AG09309 (cell line): ENCODE results near the gene TNIP1.

Experiments used
- DNase-seq: peaks from one replicate; pipeline ENCODE4 v3.0.0-alpha.2; 2010; ENCODE audit warnings: low read depth
- H3K4me3 ChIP-seq: 2 replicates; pipeline ENCODE4 v1.5.1; 2011; ENCODE audit warnings: mild to moderate bottlenecking, low read depth, low read length, moderate library complexity; ENCODE audit not compliant: control insufficient read depth
- TF ChIP-seq, protein P1 (sequence below): IDR thresholded peaks from 2 replicates; pipeline ENCODE4 v1.5.1; 2011; ENCODE audit warnings: mild to moderate bottlenecking, low read depth, low read length, inconsistent platforms; ENCODE audit not compliant: insufficient read depth, control insufficient read depth; ENCODE audit errors: missing control alignments

The TNIP1 gene

DNA sequence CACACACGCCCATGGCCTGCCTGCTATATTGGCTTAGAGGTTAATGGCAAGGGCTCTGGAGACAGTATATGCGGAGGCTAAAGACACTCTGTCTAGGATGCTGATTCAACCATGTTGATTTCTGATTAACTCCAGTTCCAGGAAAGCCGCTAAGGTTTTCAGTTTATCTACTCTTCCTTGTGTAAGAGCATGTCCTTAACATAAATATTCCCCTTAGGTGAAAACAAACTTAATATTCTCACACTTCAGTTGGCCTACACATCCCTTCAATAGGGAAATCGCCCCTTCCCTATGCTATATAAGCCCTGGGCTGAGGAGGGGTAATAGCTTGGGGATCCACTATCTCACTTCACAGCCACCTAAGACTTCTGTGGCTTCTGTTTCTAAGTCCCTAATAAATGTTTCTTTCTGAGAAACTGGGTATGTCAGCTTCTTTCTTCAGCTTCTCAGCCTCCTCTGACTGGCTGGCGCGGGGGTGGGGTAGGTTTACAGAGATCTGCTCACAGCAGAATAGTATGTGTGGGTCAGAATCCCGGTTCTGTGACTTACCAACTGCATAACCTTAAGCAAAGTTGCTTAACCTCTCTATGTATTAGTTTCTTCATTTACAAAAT lies 64.8 kb downstream of the TNIP1 start:
- DNase-seq, result no peak
- TF ChIP-seq, protein P1, sequence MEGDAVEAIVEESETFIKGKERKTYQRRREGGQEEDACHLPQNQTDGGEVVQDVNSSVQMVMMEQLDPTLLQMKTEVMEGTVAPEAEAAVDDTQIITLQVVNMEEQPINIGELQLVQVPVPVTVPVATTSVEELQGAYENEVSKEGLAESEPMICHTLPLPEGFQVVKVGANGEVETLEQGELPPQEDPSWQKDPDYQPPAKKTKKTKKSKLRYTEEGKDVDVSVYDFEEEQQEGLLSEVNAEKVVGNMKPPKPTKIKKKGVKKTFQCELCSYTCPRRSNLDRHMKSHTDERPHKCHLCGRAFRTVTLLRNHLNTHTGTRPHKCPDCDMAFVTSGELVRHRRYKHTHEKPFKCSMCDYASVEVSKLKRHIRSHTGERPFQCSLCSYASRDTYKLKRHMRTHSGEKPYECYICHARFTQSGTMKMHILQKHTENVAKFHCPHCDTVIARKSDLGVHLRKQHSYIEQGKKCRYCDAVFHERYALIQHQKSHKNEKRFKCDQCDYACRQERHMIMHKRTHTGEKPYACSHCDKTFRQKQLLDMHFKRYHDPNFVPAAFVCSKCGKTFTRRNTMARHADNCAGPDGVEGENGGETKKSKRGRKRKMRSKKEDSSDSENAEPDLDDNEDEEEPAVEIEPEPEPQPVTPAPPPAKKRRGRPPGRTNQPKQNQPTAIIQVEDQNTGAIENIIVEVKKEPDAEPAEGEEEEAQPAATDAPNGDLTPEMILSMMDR, result no peak

DNA sequence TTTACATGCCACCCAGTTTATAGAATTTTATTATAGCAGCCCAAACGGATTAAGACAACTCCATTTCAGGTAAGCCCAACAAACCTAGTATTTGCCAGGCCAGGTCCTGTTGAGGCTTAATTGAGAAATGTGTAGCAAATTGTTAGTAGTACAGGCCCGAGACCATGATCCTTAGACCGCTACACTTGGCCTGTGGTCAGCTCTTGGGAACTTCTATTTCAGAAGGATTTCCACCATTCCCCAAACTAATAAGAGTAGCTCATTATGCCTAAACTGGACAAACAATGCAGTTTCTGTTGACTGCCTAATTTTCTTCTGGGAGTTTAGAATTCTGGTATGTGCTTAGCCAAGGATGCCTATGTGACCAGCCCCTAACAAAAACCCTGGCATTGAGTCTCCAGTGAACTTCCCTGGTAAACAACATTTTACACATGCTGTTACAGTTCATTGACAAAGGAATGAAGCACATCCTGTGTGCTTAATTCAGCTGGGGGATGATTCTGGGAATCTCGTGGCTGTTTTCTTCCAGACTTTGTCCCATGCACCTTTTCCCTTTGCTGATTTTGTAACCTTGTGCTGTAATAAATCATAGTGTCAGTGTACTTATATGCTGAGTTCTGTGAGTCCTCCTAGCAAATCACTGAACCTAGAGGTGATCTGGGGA lies 66.0 kb downstream of the TNIP1 start:
- H3K4me3 ChIP-seq, result no peak overlapping the region
- TF ChIP-seq, protein P1, result no peak
- DNase-seq, result no peak

More for the DNA sequence above, 64.8 kb downstream of the TNIP1 start:
- H3K4me3 ChIP-seq, result no peak overlapping the region

DNA sequence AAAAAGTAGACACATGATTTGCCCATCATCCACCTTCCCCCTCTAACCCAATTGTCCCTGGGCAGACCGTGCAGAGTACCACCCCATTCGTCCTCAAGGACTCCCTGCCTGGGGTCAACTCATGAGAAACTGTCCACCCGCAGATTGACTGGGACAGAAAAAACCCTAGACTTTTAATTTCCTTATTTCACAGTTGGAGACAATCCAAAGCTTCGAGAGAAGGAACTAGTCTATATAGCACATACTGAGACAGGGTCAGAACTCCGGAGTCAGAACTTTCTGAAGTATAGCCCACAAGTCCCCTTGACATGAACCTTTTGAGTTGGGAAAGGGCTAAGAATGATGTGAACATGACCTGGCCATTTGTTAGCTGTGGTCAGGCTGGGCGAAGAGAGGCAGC lies 68.0 kb downstream of the TNIP1 start:
- no peak overlapping the region for H3K4me3 ChIP-seq
- TF ChIP-seq, protein P1, result no peak
- DNase-seq, result no peak

DNA sequence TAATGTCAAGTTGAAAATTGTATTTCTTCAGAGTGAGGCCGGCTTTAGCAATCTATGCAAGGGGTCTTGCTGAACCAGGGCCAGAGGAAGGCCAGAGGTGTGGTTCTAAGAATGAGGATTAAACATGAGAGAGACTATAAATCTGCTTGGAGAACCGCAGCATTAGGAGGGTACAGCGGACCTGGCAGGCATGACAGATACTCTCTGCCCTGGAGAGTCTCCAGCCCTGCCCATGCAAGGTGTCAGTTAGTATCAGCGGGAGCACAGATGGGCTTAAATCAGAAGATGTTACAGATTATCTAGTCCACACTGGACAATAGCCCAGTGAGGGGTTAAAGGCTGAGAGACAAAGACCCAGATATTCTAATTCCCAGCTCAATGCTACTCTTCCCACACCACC lies 71.9 kb downstream of the TNIP1 start:
- H3K4me3 ChIP-seq, result no peak overlapping the region
- no peak for DNase-seq
- TF ChIP-seq, protein P1, result no peak

DNA sequence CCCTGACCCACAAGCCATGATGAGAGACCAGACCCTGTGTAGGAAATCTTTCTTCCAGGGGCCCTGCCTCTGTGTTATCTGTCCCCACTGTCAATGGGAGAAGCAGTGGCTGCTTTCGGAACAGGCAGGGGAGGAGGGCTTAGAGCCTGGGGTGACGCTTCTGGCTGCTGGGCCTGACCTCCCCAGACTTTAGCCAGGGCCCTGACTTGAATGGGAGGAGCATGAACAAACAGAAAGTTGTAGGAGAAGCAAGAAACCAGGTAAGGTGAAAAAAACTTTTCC lies 72.7 kb downstream of the TNIP1 start:
- TF ChIP-seq, protein P1, result no peak

DNA sequence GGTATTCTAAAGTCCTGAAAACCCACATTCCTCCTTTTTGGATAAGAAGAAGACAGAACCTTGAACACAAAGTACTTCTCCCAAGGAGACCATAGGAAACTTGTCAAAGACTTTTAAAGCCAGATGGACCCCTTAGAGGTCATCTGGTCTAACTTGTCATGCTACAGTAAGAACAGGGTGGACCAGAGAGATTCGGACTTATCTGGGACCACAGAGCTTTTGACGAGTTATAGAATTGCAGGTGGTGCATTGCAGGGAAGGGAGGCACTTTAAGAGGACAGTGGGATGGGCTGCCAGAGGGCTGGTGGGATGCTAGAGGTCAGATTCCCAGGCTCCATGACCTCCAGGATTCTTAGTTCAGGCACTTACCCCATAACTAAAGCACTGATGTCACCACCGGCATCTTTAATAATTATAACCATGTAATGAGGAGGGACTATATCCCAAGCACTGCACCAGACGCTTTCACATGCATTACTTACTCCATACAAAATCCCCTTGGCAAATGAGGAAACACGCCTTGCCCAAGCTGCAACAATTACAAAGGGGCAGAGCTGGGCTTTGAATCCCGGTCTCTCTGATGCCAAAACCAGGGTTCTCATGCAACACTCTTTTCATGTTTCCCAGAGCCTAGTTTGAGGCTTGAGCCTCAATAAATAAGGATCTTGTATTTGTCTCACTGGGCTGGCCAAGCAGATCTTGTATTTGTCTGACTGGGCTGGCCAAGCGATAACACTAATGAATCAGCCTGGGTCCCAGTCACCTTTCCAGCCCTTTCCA lies 73.2 kb downstream of the TNIP1 start:
- TF ChIP-seq, protein P1, result no peak
- no peak for DNase-seq
- no peak overlapping the region for H3K4me3 ChIP-seq

More for the DNA sequence above, 72.7 kb downstream of the TNIP1 start:
- H3K4me3 ChIP-seq, result no peak overlapping the region
- no peak for DNase-seq
